GM10847 (cell line): ENCODE data around the gene CLEC4M.

ENCODE experiments used
- POLR2A ChIP-seq: IDR thresholded peaks from 2 replicates; pipeline ENCODE4 v1.6.1; 2011; ENCODE audit not compliant: insufficient read length; ENCODE audit errors: extremely low read depth

Gene CLEC4M

DNA sequence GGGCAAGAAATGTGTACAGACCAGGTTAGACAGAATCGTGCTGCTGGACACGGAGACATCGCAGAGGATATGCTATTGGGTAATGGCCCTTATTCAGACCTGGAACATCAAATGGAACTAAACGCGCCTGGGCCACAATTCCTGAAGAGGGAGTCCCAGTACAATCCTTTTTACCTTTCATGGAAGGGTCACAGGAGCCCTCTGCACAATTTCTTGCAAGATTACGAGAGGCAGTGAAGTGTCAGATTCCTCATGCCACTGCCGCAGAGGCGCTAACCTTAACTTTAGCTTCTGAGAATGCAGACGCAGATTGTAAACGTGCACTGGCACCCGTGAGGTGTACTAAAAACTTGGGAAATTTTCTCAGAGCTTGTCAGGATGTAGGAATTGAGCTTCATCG, 18.1 kb downstream of the CLEC4M start:
- TF ChIP-seq POLR2A: no peak

DNA sequence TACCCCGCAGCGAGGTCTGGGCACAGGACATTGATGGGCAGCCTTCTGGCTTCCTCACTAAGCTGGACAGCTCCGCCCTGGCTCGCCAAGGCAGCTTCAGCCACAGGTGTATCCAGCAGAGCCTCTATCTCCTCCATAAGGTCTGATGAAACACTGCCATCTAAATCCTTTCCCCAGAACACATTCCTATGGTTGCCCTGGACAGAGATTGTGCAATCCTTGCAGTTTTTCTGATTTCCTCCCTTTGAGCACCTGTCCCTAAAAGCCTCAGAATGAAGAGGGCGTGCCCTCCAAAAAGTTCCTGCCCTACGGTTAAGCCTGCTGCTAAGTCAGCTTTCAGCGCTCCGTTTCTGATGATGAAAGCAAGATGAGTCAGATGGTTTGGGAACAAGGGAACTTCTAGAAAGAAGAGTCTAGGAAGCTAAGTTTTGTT, 21.0 kb downstream of the CLEC4M start:
- TF ChIP-seq POLR2A: no peak

DNA sequence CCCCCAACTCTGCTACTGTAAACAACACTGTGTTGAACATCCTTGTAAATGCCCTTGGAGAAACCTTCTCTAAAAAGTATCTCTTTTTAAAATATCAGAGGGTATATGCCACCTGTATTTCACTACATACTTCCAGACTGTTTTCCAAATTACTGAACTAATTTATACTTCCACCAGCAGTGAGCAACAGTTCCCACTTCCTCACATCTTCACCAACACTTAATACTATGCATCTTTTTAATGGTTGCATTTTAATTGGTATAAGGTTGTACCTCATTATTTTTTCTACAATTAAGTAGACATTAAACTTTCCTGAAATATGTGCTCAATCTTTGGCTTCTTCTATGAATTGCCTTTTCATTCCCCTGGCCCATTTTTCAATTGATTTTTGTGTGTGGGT, 21.8 kb downstream of the CLEC4M start:
- no peak for TF ChIP-seq POLR2A

DNA sequence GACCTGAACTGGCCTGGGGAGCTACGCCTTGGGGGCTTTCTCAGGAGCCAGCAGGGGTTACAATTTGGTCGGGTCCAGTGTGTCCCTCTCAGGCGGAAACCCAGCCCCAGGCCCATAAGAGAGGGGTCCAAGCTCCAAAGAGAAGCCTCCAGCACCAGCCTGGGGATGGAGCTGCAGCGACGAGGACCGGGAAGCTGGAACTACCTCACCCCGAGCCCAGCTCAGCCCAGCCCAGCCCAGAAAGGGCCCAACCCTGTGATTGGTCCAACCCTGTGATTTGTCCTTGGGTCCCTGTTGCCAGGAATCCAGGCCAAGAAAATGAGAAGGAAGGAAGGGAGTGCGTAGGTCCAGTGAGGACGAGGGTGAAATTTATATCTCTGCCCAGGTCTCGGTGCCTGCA, 24.1 kb downstream of the CLEC4M start:
- TF ChIP-seq POLR2A: no peak

DNA sequence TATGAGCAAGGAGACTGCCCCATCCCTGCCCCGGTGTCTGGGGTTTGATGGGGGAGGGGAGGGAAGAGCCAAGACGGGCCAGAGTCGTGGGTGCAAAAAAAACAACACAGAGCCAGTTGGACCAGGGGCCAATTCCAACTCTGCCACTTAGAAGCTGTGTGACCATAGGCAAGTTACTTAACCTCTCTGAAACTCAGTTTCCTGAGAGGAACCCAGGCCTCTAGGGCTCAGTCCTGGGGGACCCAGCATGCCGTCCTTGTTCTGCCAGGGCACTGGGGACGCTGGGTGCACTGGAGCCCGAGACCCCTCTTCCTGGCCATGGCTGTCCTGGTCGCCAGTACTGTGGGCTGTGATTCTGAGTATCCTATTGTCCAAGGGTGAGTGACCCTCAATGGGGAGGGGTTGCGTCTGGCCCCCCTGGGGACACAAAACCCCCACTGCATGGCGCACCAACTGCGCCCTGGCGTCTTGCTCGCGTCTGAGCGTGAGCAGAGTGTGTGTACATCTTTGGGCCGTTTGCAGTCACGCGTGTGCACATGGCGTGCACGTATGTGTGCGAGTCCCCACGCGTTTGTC, 24.6 kb downstream of the CLEC4M start:
- TF ChIP-seq POLR2A: no peak

DNA sequence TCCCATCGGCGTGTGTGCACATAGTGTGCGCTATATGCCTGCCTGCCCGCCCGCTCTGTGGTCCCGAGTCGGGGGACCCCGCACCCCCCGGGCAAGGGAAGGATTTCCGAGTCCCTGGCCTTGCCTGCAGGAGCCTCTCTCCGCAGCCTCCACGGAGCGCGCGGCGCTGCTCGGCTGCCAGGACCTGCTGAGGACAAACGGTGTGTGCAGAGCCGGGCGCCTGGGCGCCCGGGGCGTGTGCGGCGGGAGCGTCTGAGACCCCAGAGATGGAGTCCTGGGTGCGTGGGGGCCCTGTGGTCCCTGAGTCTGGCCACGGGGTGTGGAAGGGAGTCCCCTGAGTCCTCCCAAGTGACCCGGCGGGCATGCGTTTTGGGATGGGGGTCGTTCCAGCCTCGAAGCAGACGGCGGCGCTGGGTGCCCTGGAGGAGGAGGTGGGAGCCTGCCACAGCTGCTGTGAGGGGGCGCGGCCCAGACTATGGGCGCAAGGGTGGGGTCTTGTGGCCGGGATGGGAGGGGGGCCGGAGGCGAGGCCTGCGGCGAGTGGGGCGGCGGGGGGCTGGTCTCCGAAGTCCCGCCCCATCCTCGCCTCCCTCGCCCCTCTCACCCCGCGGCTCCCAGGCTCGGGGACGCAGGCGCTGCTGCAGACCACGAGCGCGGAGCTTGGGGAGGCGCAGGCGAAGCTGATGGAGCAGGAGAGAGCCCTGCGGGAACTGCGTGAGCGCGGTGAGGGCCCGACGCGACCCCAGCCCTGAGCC, 25.3 kb downstream of the CLEC4M start:
- no peak for TF ChIP-seq POLR2A

DNA sequence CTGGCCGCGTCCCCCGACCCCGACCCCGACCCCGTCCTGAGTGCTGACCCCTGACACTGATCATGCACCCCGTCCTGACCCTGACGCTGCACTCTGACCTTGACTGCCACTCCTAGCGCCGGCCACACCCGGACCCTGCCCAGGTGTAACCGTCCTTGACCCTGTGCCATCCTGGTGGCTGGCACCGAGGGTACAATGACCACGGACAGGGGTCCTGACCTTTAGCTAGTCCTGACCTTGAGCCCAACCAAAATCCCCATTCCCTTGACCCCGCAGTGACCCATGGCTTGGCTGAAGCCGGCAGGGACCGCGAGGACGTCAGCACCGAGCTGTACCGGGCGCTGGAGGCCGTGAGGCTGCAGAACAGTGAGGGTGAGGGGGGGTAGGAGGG, 25.9 kb downstream of the CLEC4M start:
- no peak for TF ChIP-seq POLR2A

DNA sequence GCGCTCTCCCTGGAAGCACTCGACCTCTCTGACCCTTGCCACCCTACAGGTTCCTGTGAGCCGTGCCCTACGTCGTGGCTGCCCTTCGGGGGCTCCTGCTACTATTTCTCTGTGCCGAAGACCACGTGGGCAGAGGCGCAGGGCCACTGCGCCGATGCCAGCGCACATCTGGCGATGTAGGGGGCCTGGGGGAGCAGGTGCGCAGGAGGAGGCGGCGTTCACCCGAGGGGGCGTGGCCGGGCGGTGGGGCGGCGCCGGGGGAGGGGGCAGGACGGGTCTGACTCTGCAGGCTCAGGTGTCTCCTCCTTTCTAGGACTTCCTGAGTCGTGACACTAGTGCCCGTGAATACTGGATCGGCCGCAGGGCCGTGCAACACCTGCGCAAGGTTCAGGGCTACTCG, 26.4 kb downstream of the CLEC4M start:
- TF ChIP-seq POLR2A: no peak

DNA sequence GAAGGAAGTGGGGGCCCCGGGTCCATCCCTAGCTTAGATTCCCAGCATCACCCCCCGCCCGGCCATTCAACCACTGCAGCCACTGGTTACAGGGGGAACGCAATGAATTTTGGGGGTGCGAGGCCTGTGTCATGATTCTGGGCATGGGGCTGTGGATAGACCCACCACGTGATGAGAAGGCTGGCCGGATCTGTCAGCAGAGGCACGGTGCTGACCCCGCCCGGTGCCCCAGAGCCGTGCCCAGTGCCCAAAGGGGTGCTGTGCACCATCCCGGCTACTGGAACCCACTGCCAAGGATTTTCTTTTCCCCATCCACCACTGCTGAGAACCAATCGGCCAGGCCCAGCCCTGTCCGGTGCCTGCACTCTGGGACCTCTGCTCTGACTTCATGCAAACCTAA, 27.4 kb downstream of the CLEC4M start:
- no peak for TF ChIP-seq POLR2A

DNA sequence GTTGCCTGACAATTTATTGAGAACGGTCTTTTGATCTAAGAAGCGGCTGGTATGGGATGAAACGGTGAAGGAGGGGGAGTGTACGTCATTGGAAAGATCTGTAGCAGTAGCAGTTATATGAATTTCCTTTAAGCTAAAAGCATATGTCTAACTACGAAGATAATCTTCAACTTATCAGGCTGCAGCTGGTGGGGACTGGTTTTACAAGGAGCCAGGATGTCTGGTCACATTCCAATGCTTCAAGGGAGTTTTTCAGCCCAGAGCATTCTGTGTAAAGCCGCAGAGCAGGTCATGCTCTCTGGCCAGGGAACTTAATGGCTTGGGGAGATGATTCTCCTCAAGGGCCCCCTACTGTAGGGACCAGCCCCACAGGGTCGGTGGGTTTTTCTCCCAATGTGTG, 29.2 kb downstream of the CLEC4M start:
- no peak for TF ChIP-seq POLR2A

DNA sequence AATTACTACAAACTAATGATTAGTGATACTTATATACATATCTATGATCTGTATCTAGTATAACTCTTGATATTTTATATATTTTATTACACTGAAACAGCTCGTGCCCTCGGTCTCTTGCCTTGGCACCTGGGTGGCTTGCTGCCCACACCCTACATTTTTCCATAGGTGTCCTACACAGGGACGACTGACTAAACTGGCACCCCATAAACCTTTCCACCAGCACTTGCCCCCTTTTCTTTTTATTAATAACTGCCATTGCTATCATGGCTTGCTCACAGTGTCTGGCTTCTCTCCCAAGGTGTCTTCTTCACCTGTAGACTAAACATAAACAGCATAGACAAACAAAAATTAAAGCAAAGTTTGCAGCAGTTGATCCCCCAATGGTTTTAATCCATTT, 30.4 kb downstream of the CLEC4M start:
- no peak for TF ChIP-seq POLR2A

DNA sequence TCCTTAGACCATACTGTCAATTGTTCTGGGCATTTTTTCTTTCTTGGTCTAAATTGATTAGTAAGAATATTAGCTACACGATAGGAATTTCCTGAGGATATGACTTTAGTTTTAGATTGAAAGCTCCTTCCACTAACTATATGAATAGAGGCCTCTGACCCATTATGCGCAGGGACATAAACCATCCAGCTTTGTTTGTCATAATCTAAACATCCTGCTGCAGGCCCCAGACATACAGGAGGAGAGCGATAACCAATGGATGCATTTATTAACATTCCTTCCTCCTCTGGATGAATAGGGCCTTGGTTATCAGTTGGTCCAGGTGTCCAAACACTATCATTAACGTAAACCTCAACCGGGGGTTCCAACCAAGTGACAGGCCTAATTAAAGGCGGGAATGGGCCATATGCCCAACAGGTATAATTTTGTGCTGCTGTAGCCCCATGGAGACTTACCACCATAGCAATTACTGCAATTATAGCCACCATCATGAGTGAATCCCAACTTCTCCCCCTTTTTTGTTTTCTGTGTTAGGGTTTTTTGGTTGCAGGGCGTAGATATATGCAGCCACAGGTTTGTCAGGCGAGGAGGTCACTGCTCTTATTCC, 32.6 kb downstream of the CLEC4M start:
- TF ChIP-seq POLR2A: no peak

DNA sequence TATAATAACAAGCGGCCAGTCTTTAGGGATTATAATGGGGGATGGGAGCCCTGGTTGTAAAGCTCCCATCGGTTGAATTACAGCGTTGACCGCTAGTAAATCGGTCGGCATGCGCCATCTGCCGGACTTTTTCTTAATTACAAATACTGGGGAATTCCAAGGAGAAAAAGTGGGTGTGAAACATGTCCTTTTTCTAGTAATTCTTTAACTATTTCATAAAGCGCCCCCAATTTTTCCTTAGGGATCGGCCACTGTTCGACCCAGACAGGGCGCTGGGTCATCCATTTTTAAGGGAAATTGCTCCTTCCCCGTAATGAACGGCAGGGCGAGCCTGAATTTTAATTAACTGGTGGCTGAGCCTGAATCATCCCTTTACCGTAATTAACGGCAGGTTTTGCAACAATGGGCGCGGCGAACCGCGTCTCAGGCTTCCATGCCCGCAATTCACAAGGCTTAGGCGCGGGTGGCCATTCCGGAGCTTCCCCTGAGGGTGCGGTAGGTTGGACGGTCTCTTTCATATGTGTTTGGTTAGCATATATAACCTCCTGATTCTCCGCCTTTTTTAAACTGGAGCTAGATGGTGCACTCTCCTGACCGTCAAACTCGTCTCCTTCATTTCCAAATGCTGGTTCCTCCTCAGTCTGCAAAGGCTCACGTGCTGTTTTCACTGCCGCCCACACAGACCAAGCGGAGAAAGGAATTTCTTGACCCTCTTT, 36.8 kb downstream of the CLEC4M start:
- no peak for TF ChIP-seq POLR2A

DNA sequence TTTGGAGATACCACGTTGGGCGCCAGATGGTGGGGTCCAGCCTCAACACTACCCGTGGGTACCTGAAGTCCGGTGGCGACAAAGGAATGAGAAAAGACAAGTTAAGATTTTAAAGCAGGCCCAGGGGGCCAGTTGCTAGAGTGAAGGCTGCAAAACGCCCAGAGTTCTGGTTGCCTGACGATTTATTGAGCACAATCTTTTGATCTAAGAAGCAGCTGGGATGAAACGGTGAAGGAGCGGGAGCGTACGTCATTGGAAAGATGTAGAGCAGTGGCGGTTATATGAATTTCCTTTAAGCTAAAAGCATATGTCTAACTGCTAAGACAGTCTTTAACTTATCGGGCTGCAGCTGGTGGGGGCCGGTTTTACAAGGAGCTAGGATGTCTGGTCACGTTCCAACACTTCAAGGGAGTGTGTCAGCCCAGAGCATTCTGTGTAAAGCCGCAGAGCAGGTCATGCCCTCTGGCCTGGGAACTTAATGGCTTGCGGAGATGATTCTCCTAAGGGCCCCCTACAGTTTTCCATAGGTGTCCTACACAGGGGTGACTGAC, 38.1 kb downstream of the CLEC4M start:
- TF ChIP-seq POLR2A: no peak

DNA sequence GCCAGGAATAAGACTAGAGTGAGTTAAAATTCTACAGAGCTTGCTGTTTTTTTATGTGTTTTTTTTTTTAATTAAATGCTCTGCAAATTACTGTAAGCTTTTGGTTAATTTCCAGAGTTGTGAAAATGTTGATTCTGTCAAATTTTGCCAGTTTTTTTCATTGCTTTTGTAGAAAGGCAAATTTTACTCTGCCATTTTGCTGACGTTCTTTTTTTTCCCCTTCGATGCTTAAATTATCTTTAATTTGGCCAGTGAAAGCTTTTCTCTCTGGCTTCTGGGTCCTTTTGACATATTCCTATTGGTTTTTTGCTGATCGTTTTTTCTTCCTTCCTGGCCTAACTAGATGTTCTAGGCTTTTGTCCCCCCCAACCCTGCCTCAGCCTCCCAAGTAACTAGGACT, 43.2 kb downstream of the CLEC4M start:
- no peak for TF ChIP-seq POLR2A

DNA sequence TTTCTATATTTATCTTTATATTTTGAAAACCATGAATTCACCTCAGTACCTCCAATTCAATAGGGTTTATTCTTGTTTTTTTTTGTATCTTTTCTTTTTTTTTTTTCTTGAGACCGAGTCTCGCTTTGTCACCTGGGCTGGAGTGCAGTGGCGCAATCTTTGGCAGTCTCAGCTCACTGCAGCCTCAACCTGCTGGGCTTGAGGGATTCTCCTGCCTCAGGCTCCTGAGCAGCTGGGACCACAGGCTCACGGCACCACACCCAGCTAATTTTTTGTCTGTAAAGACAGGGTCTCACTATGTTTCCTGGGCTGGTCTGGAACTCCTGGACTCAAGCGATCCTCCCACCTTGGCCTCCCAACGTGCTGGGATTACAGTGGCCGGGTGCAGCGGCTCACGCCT, 43.8 kb downstream of the CLEC4M start:
- TF ChIP-seq POLR2A: no peak
